HCT116 (cell line): ENCODE measurements around the gene PBX1. TPM values are rescaled to one million over a fixed set of nuclear protein-coding genes. Genes with fewer than 3 reads are reported as not detected.

ENCODE experiments used
- ATAC-seq: fragments of 200-7000 bp; cut with Tn5 transposase; 2 replicates; pipeline ENCODE4 v1.9.1; 2020; ENCODE audit warnings: mild to moderate bottlenecking, moderate library complexity
- BruUV-seq: library from RNA; stranded (reverse); fragments of 400-500 nt; replicated peaks from 2 replicates; lab custom pipeline; 2021; lab: Mats Ljungman, UMichigan
- CTCF ChIA-PET: fragments of 300-600 bp; sonication (Branson Sonifier 250); formaldehyde crosslinking; loops from one replicate; lab custom pipeline; 2021; ENCODE audit warnings: antibody characterized with exemption; lab: Charles Lee
- POLR2A ChIA-PET: fragments of 300-600, 350-600 bp; sonication (Branson Sonifier 250); formaldehyde crosslinking; loops from one replicate; lab custom pipeline; 2021; ENCODE audit warnings: antibody characterized with exemption; lab: Charles Lee
- RAD21 ChIA-PET, 2 experiments: fragments of 300-600 bp; sonication (Branson Sonifier 250); formaldehyde crosslinking; loops; one replicate each; lab custom pipeline; 2023; ENCODE audit warnings: low total read pairs in 2 of 2; ENCODE audit not compliant: uncharacterized antibody in 2 of 2, unreplicated experiment in 2 of 2, low non-redundant PET in 1 of 2; lab: Charles Lee
- DNase-seq: peaks from one replicate; pipeline ENCODE4 v3.0.0-alpha.2; 2010; ENCODE audit warnings: low read depth, low spot score
- H2AFZ ChIP-seq: fragments of 200-600 bp; shearing (Covaris generic), sonication (generic); 2 replicates; pipeline ENCODE4 v1.6.1; 2017; ENCODE audit warnings: low read depth, mixed run types, mixed read lengths, antibody characterized with exemption, low read length; ENCODE audit not compliant: poor library complexity, severe bottlenecking
- H3K27ac ChIP-seq: 2 replicates; pipeline ENCODE4 v1.5.1; 2012; ENCODE audit warnings: low read depth, low read length
- H3K27me3 ChIP-seq: fragments of 200-600 bp; sonication (generic); 2 replicates; pipeline ENCODE4 v1.6.1; 2016; ENCODE audit warnings: mixed run types, low read length, mixed read lengths; ENCODE audit not compliant: insufficient read depth
- H3K36me3 ChIP-seq, 2 experiments: fragments of 200-500 bp in 1 of 2; fragments of 200-600 bp in 1 of 2; sonication (Bioruptor generic) in 1 of 2; sonication (generic) in 1 of 2; 2 replicates each; pipeline versions ENCODE4 v1.5.1 to v1.6.1; 2014 to 2016; ENCODE audit warnings: low read length in 2 of 2, inconsistent platforms in 1 of 2, mixed read lengths in 1 of 2, mixed run types in 1 of 2; ENCODE audit not compliant: insufficient read depth in 2 of 2, control insufficient read depth in 1 of 2
- H3K4me1 ChIP-seq, 2 experiments: fragments of 200-600 bp in 1 of 2; sonication (generic) in 1 of 2; 2 replicates each; pipeline versions ENCODE4 v1.5.1 to v1.6.1; 2012 to 2017; ENCODE audit warnings: low read length in 2 of 2, inconsistent platforms in 1 of 2, mild to moderate bottlenecking in 1 of 2, mixed read lengths in 1 of 2, mixed run types in 1 of 2, moderate library complexity in 1 of 2; ENCODE audit not compliant: insufficient read depth in 2 of 2, control insufficient read depth in 1 of 2
- H3K4me2 ChIP-seq: fragments of 200-600 bp; sonication (generic); 2 replicates; pipeline ENCODE4 v1.6.1; 2017; ENCODE audit warnings: mixed run types, low read length, mixed read lengths
- H3K4me3 ChIP-seq, 2 experiments: fragments of 200-600 bp in 1 of 2; sonication (generic) in 1 of 2; replicated peaks in 1 of 2; 2 replicates each; pipeline ENCODE4 v1.5.1; 2011 to 2016; ENCODE audit warnings: low read length in 2 of 2, control low read depth in 1 of 2, low read depth in 1 of 2, mild to moderate bottlenecking in 1 of 2, mixed read lengths in 1 of 2, mixed run types in 1 of 2
- H3K79me2 ChIP-seq: fragments of 200-600 bp; sonication (generic); 2 replicates; pipeline ENCODE4 v1.6.1; 2017; ENCODE audit warnings: mild to moderate bottlenecking, mixed run types, low read length, moderate library complexity, mixed read lengths; ENCODE audit not compliant: insufficient read depth
- H3K9ac ChIP-seq: fragments of 200-600 bp; sonication (generic); 2 replicates; pipeline ENCODE4 v1.6.1; 2016; ENCODE audit warnings: low read length, mixed read lengths
- H3K9me2 ChIP-seq: fragments of 200-600 bp; sonication (generic), shearing (Covaris generic); 2 replicates; pipeline ENCODE4 v1.6.1; 2017; ENCODE audit warnings: mixed run types, mild to moderate bottlenecking, moderate library complexity; ENCODE audit not compliant: insufficient read depth
- H3K9me3 ChIP-seq, 2 experiments: fragments of 200-500 bp in 1 of 2; fragments of 200-600 bp in 1 of 2; sonication (Bioruptor generic) in 1 of 2; sonication (generic) in 1 of 2; 2 replicates each; pipeline ENCODE4 v1.6.1; 2014 to 2017; ENCODE audit warnings: low read length in 2 of 2, mixed read lengths in 2 of 2, inconsistent platforms in 1 of 2, low read depth in 1 of 2, mild to moderate bottlenecking in 1 of 2, mixed run types in 1 of 2, moderate library complexity in 1 of 2; ENCODE audit not compliant: control insufficient read depth in 1 of 2, insufficient read depth in 1 of 2
- H4K20me1 ChIP-seq: fragments of 200-600 bp; sonication (generic), shearing (Covaris generic); 2 replicates; pipeline ENCODE4 v1.6.1; 2017; ENCODE audit warnings: mixed run types, mild to moderate bottlenecking, moderate library complexity; ENCODE audit not compliant: insufficient read depth
- CBX3 ChIP-seq: IDR thresholded peaks from 2 replicates; pipeline ENCODE4 v1.6.1; 2012; ENCODE audit warnings: low read depth
- CEBPB ChIP-seq: IDR thresholded peaks from 2 replicates; pipeline ENCODE4 v1.6.1; 2012; ENCODE audit warnings: low read depth
- CTCF ChIP-seq, 3 experiments: fragments of 200-600 bp in 1 of 3; sonication (generic) in 1 of 3; IDR thresholded peaks in 2 of 3; conservative IDR thresholded peaks in 1 of 3; 2 replicates each; pipeline ENCODE4 v1.5.1; 2012 to 2017; ENCODE audit warnings: low read depth in 2 of 3, low read length in 2 of 3, antibody characterized with exemption in 1 of 3, borderline replicate concordance in 1 of 3, control low read depth in 1 of 3, mild to moderate bottlenecking in 1 of 3, mixed read lengths in 1 of 3, mixed run types in 1 of 3, moderate library complexity in 1 of 3; ENCODE audit not compliant: insufficient read depth in 1 of 3
- EGR1 ChIP-seq: IDR thresholded peaks from 2 replicates; pipeline ENCODE4 v1.6.1; 2012; ENCODE audit warnings: low read depth
- FOSL1 ChIP-seq: IDR thresholded peaks from 2 replicates; pipeline ENCODE4 v1.6.1; 2012; ENCODE audit warnings: low read depth
- JUND ChIP-seq: IDR thresholded peaks from 2 replicates; pipeline ENCODE4 v1.6.1; 2012
- POLR2A ChIP-seq: IDR thresholded peaks from 2 replicates; pipeline ENCODE4 v1.7.0; 2011; ENCODE audit warnings: borderline replicate concordance; ENCODE audit not compliant: insufficient read depth, insufficient read length; ENCODE audit errors: extremely low read depth
- POLR2AphosphoS5 ChIP-seq: IDR thresholded peaks from 2 replicates; pipeline ENCODE4 v1.6.1; 2011; ENCODE audit warnings: mild to moderate bottlenecking, low read depth, low read length, moderate library complexity
- REST ChIP-seq: IDR thresholded peaks from 2 replicates; pipeline ENCODE4 v1.6.1; 2012; ENCODE audit warnings: low read depth
- SIN3A ChIP-seq: IDR thresholded peaks from 2 replicates; pipeline ENCODE4 v1.6.1; 2012; ENCODE audit warnings: low read depth
- TCF7L2 ChIP-seq: IDR thresholded peaks from 2 replicates; pipeline ENCODE4 v1.7.0; 2011; ENCODE audit warnings: borderline replicate concordance, inconsistent platforms; ENCODE audit not compliant: insufficient read depth, insufficient read length; ENCODE audit errors: extremely low read depth
- intact Hi-C: fragments of 100-400 bp; cut with micrococcal nuclease; formaldehyde crosslinking; loops from 2 replicates; pipeline ENCODE4 v1.10.0; 2022
- total RNA-seq: library from RNA; stranded (reverse); gene quantifications from one replicate; pipeline ENCODE4 v1.2.1, GENCODE V29; 2021; ENCODE audit not compliant: unreplicated experiment
- TF ChIP-seq, protein P1 (sequence below): IDR thresholded peaks from 2 replicates; pipeline ENCODE4 v1.6.1; 2012

Gene PBX1
- total RNA-seq, 1 experiment from 2014 or later = 29.6 TPM

DNA sequence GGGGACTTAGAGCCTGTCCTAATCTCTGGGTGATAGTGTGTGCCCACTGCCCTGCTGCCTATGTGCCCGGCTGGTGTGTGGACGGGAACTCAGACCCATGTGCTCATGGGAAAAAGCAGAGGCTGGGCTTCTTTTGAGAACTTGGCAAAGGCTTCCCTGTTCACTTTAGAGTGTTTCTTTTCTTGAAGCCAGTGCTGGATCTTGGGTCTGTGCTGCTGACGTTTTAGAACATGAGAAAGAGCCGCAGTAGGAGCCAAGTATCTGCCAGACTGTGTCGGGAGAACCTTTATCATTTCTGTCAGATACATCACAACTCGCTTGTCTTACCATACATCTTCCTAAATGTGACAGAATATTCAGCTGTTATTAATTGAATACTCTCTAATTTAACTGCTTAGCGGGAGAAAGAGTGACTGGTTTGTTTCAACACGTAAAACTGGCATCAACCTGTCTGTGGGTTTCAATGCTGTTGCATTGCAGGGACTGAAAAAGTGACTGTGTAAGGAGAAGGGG is 195.2 kb downstream of the PBX1 start:
- Histone ChIP-seq H3K27ac (no peak overlapping the region), H3K4me2 (no peak overlapping the region)

More for the DNA sequence above, 195.2 kb downstream of the PBX1 start:
- Histone ChIP-seq H3K4me1 (peaks cover 46 to 51% of the 10 kb centered on the region in 2 experiments), H2AFZ (no peak overlapping the region), H3K79me2 (no peaks in the 10 kb centered on the region), H3K4me3 (no peak overlapping the region), H3K9me3 (no peaks in the 10 kb centered on the region), H4K20me1 (no peaks in the 10 kb centered on the region), H3K36me3 (no peaks in the 10 kb centered on the region), H3K27me3 (no peaks in the 10 kb centered on the region), H3K9ac (no peak overlapping the region), H3K9me2 (no peaks in the 10 kb centered on the region)
- ChIA-PET CTCF (no interaction called here), RAD21 (no interaction called here), POLR2A (no interaction called here)
- no TSS peak for BruUV-seq
- TF ChIP-seq TCF7L2 (no peak), SIN3A (no peak), POLR2A (no peak), EGR1 (no peak), CBX3 (no peak), FOSL1 (no peak), CTCF (IDR thresholded peaks at IDR 0.05 in 2 of 3, conservative IDR thresholded peaks at IDR 0.05 in 1 of 3; ENCODE audit: borderline replicate concordance in 1 of 3, insufficient read depth in 1 of 3, low read depth in 2 of 3, low read length in 2 of 3) (no peak), JUND (no peak), POLR2AphosphoS5 (no peak), REST (no peak), CEBPB (no peak)
- TF ChIP-seq, protein P1, sequence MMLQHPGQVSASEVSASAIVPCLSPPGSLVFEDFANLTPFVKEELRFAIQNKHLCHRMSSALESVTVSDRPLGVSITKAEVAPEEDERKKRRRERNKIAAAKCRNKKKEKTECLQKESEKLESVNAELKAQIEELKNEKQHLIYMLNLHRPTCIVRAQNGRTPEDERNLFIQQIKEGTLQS = no peak
- DNase-seq (no peak), ATAC-seq (no peak)
- intact Hi-C loops = no loop called here
